SKM-1 treated with dmso at 0.1 percent for 144 hours (cell line): ENCODE measurements around the gene LRMDA.

Experiments
- DNase-seq: peaks from one replicate; lab custom pipeline; 2025; ENCODE audit not compliant: unreplicated experiment; lab: John Stamatoyannopoulos, UW

The LRMDA gene

GRCh38 chr10:75568450-75569130 is 137.2 kb downstream of the LRMDA start:
- no peak for DNase-seq

- DNase-seq, result no peak
Measured at GRCh38 chr10:75569506-75569905, 138.1 kb downstream of the LRMDA start.

- no peak for DNase-seq
Measured at GRCh38 chr10:75572478-75572877, 141.1 kb downstream of the LRMDA start.

- no peak for DNase-seq
Measured at GRCh38 chr10:75575940-75576339, 144.5 kb downstream of the LRMDA start.

GRCh38 chr10:75582102-75582501 is 150.7 kb downstream of the LRMDA start:
- DNase-seq, result no peak

GRCh38 chr10:75585294-75585693 is 153.9 kb downstream of the LRMDA start:
- no peak for DNase-seq

GRCh38 chr10:75586814-75587213 is 155.4 kb downstream of the LRMDA start:
- DNase-seq, result no peak

- DNase-seq, result no peak
Measured at GRCh38 chr10:75588031-75588430, 156.6 kb downstream of the LRMDA start.

GRCh38 chr10:75589895-75590654 is 158.7 kb downstream of the LRMDA start:
- no peak for DNase-seq

GRCh38 chr10:75592151-75592787 is 160.8 kb downstream of the LRMDA start:
- no peak for DNase-seq

- DNase-seq, result no peak
Measured at GRCh38 chr10:75592791-75593643, 161.6 kb downstream of the LRMDA start.

GRCh38 chr10:75593692-75594556 is 162.5 kb downstream of the LRMDA start:
- no peak for DNase-seq

- DNase-seq, result no peak
Measured at GRCh38 chr10:75596930-75597620, 165.7 kb downstream of the LRMDA start.

- DNase-seq, result no peak
Measured at GRCh38 chr10:75597773-75598440, 166.5 kb downstream of the LRMDA start.

GRCh38 chr10:75598998-75599397 is 167.6 kb downstream of the LRMDA start:
- DNase-seq, result no peak

GRCh38 chr10:75599875-75600648 is 168.6 kb downstream of the LRMDA start:
- no peak for DNase-seq

GRCh38 chr10:75600833-75601232 is 169.4 kb downstream of the LRMDA start:
- DNase-seq, result no peak

GRCh38 chr10:75602341-75602740 is 170.9 kb downstream of the LRMDA start:
- no peak for DNase-seq
